GM12878 (cell line): ENCODE measurements around the gene HS1BP3. TPM values are rescaled to one million over a fixed set of nuclear protein-coding genes. Genes with fewer than 3 reads are reported as not detected.

Experiments used
- ATAC-seq: fragments of 200-7000 bp; cut with Tn5 transposase; 3 replicates; pipeline ENCODE4 v1.9.1; 2020; ENCODE audit warnings: mild to moderate bottlenecking, moderate library complexity
- BruUV-seq: library from RNA; stranded (reverse); fragments of 400-500 nt; replicated peaks from 2 replicates; lab custom pipeline; 2021; lab: Mats Ljungman, UMichigan
- CTCF ChIA-PET: fragments of 300-600 bp; sonication (Branson Sonifier 250); formaldehyde crosslinking; extraction: SDS; loops from one replicate; lab custom pipeline; 2021; ENCODE audit warnings: inconsistent platforms; lab: Yijun Ruan, JAX
- POLR2A ChIA-PET: fragments of 350-600 bp; formaldehyde crosslinking; extraction: SDS; loops from one replicate; lab custom pipeline; 2021; ENCODE audit warnings: inconsistent platforms; lab: Charles Lee
- RAD21 ChIA-PET: fragments of 300-600 bp; sonication (Branson Sonifier 250); formaldehyde crosslinking; loops from one replicate; lab custom pipeline; 2023; ENCODE audit warnings: antibody characterized with exemption; ENCODE audit not compliant: unreplicated experiment; lab: Charles Lee
- SMC1A ChIA-PET: fragments of 300-600 bp; sonication (Branson Sonifier 250); formaldehyde crosslinking; loops from one replicate; lab custom pipeline; 2023; ENCODE audit not compliant: unreplicated experiment, uncharacterized antibody; lab: Charles Lee
- DNase-seq: peaks from one replicate; pipeline ENCODE4 v3.0.0-alpha.2; 2011; ENCODE audit warnings: low read depth, low spot score
- FAIRE-seq: peaks from 3 replicates; lab custom pipeline; 2011; peaks lifted over from hg19 to GRCh38; lab: Jason Lieb, UNC
- H2AFZ ChIP-seq: 2 replicates; pipeline ENCODE4 v1.6.0; 2011; ENCODE audit warnings: low read depth, low read length, control low read depth; ENCODE audit not compliant: control insufficient read depth
- H3K27ac ChIP-seq: 2 replicates; pipeline ENCODE4 v1.5.1; 2011; ENCODE audit warnings: control low read depth; ENCODE audit not compliant: control insufficient read depth, insufficient read depth
- H3K27me3 ChIP-seq, 2 experiments: replicated peaks in 1 of 2; 2 replicates each; pipeline versions ENCODE4 v1.6.0 to v1.6.1; 2011; ENCODE audit warnings: low read length in 1 of 2; ENCODE audit not compliant: control insufficient read depth in 2 of 2, insufficient read depth in 2 of 2
- H3K36me3 ChIP-seq, 2 experiments: 2 replicates each; pipeline ENCODE4 v1.5.1; 2011; ENCODE audit warnings: low read length in 1 of 2; ENCODE audit not compliant: control insufficient read depth in 2 of 2, insufficient read depth in 2 of 2
- H3K4me1 ChIP-seq: 2 replicates; pipeline ENCODE4 v1.6.1; 2011; ENCODE audit warnings: mild to moderate bottlenecking, low read length, moderate library complexity, mixed read lengths; ENCODE audit not compliant: control insufficient read depth, insufficient read depth
- H3K4me2 ChIP-seq: 2 replicates; pipeline ENCODE4 v1.6.0; 2011; ENCODE audit warnings: control low read depth; ENCODE audit not compliant: control insufficient read depth, insufficient read depth
- H3K4me3 ChIP-seq: fragments of 200-600 bp; sonication (generic); 2 replicates; pipeline ENCODE4 v1.5.1; 2016
- H3K79me2 ChIP-seq: 2 replicates; pipeline ENCODE4 v1.6.0; 2011; ENCODE audit warnings: low read length; ENCODE audit not compliant: control insufficient read depth, insufficient read depth
- H3K9ac ChIP-seq: 2 replicates; pipeline ENCODE4 v1.8.0; 2011; ENCODE audit warnings: low read length, control low read depth, mixed read lengths; ENCODE audit not compliant: control insufficient read depth, insufficient read depth
- H3K9me3 ChIP-seq: replicated peaks from 3 replicates; pipeline ENCODE4 v1.5.1; 2011; ENCODE audit warnings: mild to moderate bottlenecking, low read length; ENCODE audit not compliant: control insufficient read depth, insufficient read depth
- H4K20me1 ChIP-seq: 2 replicates; pipeline ENCODE4 v1.6.0; 2011; ENCODE audit not compliant: control insufficient read depth, insufficient read depth
- ASH2L ChIP-seq: fragments of 300-600, 200-600 bp; sonication (generic); IDR thresholded peaks from 2 replicates; pipeline ENCODE4 v1.6.1; 2017; ENCODE audit warnings: low read depth, mild to moderate bottlenecking, borderline replicate concordance
- BCL3 ChIP-seq: IDR thresholded peaks from 2 replicates; pipeline ENCODE4 v1.6.1; 2011; ENCODE audit warnings: borderline replicate concordance, low read depth, mild to moderate bottlenecking, moderate library complexity, low read length; ENCODE audit not compliant: insufficient read depth, poor library complexity, severe bottlenecking
- BHLHE40 ChIP-seq, 2 experiments: fragments of 450-650 bp in 1 of 2; IDR thresholded peaks; 2 replicates each; pipeline ENCODE4 v1.6.1; 2011 to 2017; ENCODE audit warnings: low read depth in 2 of 2, borderline replicate concordance in 1 of 2, improper control_type of control experiment in 1 of 2, low read length in 1 of 2, mild to moderate bottlenecking in 1 of 2
- KLF5 ChIP-seq: fragments of 450-650 bp; IDR thresholded peaks from 2 replicates; pipeline ENCODE4 v1.6.1; 2014; ENCODE audit warnings: mild to moderate bottlenecking; ENCODE audit not compliant: partially characterized antibody
- MTA3 ChIP-seq: IDR thresholded peaks from 2 replicates; pipeline ENCODE4 v1.6.1; 2012; ENCODE audit warnings: low read length, inconsistent platforms, borderline replicate concordance
- NR2C1 ChIP-seq: fragments of 450-650 bp; IDR thresholded peaks from 2 replicates; pipeline ENCODE4 v1.6.1; 2017; ENCODE audit warnings: antibody characterized with exemption, mild to moderate bottlenecking, moderate library complexity
- SMC3 ChIP-seq: IDR thresholded peaks from 2 replicates; pipeline ENCODE4 v1.6.1; 2011; ENCODE audit warnings: low read length, improper control_type of control experiment, borderline replicate concordance
- SREBF1 ChIP-seq: IDR thresholded peaks from 2 replicates; pipeline ENCODE4 v1.6.1; 2012; ENCODE audit warnings: mild to moderate bottlenecking, low read length
- WGBS: methylation state at CpG from one replicate; pipeline ENCODE4 v1.1.6; 2016; ENCODE audit warnings: low lambda C conversion rate; ENCODE audit not compliant: insufficient replicate concordance, insufficient coverage; ENCODE audit errors: missing lambda C conversion rate; 5-methylcytosine and 5-hydroxymethylcytosine counted together
- in situ Hi-C: fragments of 300-500 bp; cut with MboI; formaldehyde crosslinking; loops from 9 replicates; pipeline ENCODE4 v1.14.3; 2018; ENCODE audit warnings: mixed read lengths
- intact Hi-C: fragments of 100-400 bp; cut with micrococcal nuclease; formaldehyde crosslinking; loops from one replicate; pipeline ENCODE4 v1.14.2; 2022; ENCODE audit not compliant: unreplicated experiment
- polyA plus RNA-seq, 11 experiments: library from polyadenylated mRNA; depleted of rRNA in 4 of 11; unstranded in 6 of 11; stranded (reverse) in 5 of 11; fragments of >200 nt; fragmentation: Nextera tagmentation in 4 of 11; fragmentation: Illumina TruSeq in 1 of 11; extraction: Ambion mirVana in 4 of 11; extraction: Trizol in 1 of 11; gene quantifications; 1 replicate in 1 of 11; 2 replicates in 10 of 11; pipeline versions ENCODE4 v1.2.1 to v1.2.3, GENCODE V29; 2011 to 2016; ENCODE audit warnings: inconsistent platforms in 2 of 11, missing spikeins in 2 of 11, low read depth in 1 of 11
- total RNA-seq, 4 experiments: library from RNA; depleted of rRNA in 3 of 4; stranded (reverse); fragments of >200 nt in 3 of 4; fragmentation: Illumina TruSeq in 1 of 4; extraction: Trizol in 1 of 4; gene quantifications; 2 replicates each; pipeline versions ENCODE4 v1.2.1 to v1.2.3, GENCODE V29; 2013 to 2021

Gene HS1BP3
- total and polyA plus RNA-seq, 10 of the 15 experiments (the other 5 are each of a cell fraction or from before 2014, with no cell fraction given), result 0.47 to 7.2 (median 4.6) TPM

- TF ChIP-seq BHLHE40 (IDR thresholded peaks at IDR 0.05; ENCODE audit: borderline replicate concordance in 1 of 2, low read depth in 2 of 2, low read length in 1 of 2) (no peak), MTA3 (no peak), NR2C1 (no peak), BCL3 (no peak), SREBF1 (no peak)
Observed at GRCh38 chr2:20584399-20585358, 66.2 kb downstream of the HS1BP3 start (continued).

GRCh38 chr2:20584045-20584398, 66.9 kb downstream of the HS1BP3 start:
- in situ Hi-C loops, result no loop called here
- no peaks in the 10 kb centered on the region for H3K79me2 ChIP-seq
- peaks cover 11% of the 10 kb centered on the region for H3K4me1 ChIP-seq
- no peaks in the 10 kb centered on the region for H4K20me1 ChIP-seq
- H2AFZ ChIP-seq, result no peak overlapping the region
- no peak for TF ChIP-seq SMC3
- no peak for TF ChIP-seq ASH2L
- no peak for TF ChIP-seq KLF5
- FAIRE-seq (no peak), ATAC-seq (no peak), DNase-seq (no peak)
- CTCF ChIA-PET, result interaction anchor here (1.0 kb wide), 1 partner anchor 145 kb away, joined by 3 read pairs; no protein-coding TSS in a partner anchor
- no peak overlapping the region for H3K4me2 ChIP-seq
- SMC1A ChIA-PET, result interaction anchor here (0.6 kb wide), 1 partner anchor 20 kb away, joined by 3 read pairs; no protein-coding TSS in a partner anchor
- POLR2A ChIA-PET, result no interaction called here
- no peaks in the 10 kb centered on the region for H3K36me3 ChIP-seq
- BruUV-seq, result no TSS peak
- H3K4me3 ChIP-seq, result no peak overlapping the region
- 67% methylated on average over 3 of the region's 3 CpGs for WGBS
- no peak overlapping the region for H3K27ac ChIP-seq
- peaks cover 6% of the 10 kb centered on the region for H3K9me3 ChIP-seq
- RAD21 ChIA-PET, result no interaction called here
- intact Hi-C loops, result no loop called here
- H3K27me3 ChIP-seq, result no peaks in the 10 kb centered on the region; a peak in 1 of 4 replicates
- H3K9ac ChIP-seq, result no peak overlapping the region
